Fibroblast of upper back skin (primary cell): ENCODE measurements around the gene TXN.
"Not testable (repeated sequence)": the region's sequence is repeated elsewhere in the genome, so short reads cannot be mapped to it uniquely, and the experiment has no call there.

Source experiments
- DNase-seq: peaks from one replicate; pipeline ENCODE4 v3.0.0-alpha.2; 2013

The TXN gene

DNA sequence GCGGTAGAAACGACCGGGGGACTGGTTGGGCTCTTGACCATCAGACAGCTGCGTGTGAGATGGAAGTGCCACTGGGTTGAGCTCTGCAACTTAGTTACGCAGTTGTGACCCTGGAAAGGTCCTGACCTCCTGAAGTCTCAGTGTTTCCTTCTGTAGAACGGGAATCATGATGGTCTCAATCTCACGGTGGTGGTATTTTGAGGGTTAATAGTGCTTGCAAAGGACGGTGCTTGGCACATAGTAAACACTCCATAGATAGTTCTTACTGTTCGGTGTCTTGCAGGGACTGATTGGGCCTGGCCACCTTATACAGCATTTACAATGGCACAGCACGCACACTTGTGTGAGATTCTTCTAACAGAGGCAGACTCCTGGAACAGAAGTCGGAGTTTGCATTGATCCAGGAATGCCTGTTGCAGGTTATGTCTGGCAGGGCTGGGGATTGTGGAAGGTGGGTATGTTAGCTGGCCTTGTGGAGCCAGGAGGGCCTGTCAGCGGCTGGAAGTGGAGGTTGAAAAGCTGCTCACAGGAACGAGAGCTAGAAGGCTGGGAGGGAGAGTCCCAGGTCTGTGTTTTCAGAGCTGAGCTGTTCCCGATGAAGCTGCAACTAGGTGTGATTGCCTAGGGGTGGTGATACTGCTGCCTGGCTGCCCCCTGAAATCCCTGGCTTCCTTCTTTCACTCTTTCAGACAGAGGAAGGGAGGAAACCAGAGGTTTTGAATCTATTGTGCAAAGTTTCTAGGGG, 962 bp upstream of the TXN start:
- no peak for DNase-seq

DNA sequence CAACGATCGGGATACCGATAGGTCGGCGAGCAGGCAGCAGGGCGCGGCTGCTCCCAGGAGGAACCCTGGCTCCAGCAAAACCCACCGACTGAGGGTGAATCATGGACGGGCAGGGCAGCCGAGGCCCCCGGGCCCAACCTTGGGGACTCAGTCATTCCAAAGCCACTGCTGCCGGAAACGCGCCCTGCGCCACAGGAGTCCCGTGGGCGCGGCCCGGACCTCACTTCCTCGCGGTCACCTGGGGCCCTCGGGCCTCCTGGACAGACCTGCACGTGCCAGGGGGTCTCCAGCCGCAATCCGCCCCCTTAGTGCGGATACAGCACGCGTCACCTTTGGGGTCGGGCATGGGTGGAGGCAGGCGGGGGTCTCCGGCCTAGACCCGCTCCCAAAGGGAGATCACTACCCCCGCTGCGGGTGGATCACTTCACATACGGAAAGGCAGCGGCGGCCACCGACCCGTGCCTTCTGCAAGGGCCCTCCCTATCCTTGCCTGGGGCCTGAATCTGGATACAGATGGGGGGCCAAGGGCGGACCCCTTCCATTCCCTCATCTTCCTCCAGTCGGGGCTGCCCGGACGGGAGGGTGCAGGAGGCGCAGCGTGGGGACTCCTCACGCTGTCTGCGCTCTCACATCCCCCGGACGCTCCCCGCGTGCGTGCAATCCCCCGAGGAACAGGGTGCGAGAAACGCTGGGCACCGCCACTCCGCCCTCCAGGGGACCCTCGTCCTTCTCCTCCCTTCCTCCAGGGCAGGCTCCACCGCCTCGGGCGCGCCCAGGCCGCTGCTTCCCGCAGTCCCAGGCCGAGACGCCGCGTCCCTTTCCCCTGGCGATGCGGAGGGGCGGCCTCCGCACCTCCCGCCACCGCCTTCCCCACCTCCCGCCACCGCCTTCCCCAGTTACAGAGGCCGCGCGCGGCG, 586 bp downstream of the TXN start:
- peak; percentile 31 for DNase-seq

DNA sequence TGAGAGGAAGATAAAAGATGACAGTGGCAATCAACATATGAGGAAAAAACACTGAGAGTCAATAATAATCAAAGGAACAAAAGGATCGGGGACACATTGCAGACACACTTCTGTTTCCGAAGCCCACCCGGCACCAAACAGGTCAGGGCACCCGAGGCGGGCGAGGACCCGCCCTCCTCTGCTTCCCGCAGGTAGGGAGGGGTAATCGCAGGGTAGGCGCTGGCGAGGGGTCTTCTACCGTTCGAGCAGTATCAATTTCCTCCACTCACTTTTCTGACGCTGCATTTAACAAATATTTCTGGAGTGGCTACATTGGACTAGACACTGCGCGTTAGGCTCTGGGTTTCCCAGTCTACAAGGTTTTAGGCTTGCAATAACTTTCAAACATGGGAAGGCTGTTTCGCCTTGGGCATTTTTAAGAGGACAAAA, 1.3 kb downstream of the TXN start:
- no peak for DNase-seq

DNA sequence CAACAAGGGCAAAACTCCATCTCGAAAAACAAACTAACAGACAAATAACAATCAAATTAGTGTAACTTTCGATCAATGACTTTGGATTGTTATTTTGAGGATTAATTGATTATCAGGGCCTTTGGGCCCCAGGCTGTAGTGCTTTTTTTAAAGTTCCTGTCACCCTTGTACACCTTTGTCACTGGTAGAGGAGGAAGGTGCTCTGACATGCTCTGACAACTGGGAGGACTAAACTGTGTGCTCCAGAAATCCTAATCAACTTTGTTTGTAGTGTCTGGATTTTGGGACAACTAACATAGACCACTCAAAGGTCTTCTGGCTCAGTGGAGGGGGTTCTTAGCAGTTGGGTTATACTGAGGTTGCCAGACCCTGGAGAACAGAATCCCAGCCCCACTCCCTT, 1.8 kb downstream of the TXN start:
- DNase-seq = no peak

DNA sequence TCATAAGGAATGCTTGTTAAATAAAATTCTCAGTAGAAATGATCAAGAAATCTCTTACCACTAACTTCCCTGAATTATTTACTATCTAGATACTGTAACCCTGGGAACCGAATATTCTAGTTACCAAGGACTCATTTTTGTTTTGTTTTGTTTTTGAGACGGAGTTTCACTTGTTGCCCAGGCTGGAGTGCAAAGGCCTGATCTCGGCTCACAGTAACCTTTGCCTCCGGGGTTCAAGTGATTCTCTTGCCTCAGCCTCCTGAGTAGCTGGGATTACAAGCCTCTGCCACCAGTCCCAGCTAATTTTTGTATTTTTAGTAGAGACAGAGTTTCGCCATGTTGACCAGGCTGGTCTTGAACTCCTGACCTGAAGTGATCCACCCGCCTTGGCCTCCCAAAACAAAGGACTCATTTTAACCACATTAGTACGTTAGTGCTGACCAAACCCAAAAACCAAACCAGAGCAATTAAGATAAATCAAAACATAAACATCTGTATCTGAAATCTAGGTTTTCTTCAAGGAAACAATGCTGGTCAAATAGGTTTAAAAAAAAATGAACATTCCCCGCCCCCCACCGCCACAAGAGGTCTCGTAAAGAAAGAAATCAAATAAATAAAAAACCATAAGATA, 3.7 kb downstream of the TXN start:
- no peak for DNase-seq

DNA sequence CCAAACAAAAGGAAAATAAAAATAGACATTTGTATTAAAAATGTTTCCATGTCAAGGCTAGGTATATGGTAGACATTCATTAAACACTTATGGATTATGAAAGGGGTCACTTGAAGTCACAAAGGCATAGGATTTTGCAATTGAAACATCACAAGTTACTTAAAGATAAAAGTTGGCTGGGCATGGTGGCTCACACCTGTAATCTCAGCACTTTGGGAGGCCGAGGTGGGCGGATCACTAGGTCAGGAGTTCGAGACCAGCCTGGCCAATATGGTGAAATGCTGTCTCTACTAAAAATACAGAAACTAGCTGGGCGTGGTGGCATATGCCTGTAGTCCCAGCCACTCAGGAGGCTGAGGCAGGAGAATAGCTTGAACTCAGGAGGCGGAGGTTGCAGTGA, 4.5 kb downstream of the TXN start:
- DNase-seq = not testable (repeated sequence)

DNA sequence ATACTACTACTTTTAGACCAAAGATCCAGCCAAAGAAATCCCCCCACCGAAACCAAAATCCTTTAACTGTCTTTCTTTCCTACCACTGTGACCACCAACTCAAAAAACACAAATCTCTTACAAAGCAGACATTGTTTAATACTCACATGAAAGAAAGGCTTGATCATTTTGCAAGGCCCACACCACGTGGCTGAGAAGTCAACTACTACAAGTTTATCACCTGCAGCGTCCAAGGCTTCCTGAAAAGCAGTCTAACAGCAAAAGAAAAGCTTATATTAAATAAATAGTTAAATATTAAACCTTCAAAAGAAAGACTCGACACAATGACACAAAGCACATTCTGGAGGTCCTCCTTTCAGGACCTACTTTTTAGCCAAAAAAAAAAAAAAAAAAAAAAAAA, 5.1 kb downstream of the TXN start:
- DNase-seq = no peak

DNA sequence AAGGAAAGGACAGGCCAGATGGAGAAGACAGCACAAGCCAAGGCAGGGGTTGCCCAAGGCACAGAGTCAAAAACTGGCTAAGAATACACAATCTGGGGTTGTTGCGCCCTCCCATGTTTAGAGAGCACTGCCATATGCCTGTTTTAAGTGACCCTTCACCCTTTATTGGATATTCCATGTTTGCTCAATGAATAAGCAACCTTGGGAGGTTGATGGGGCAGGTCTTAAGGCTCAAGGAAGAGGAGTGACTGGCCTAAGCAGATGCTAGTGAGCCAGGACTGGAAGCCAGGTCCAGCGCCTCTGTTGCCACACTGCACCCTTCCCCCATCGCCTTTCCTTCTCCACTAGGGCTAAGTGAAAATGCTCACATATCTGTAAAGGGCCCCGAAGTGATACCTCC, 6.7 kb downstream of the TXN start:
- DNase-seq = no peak

DNA sequence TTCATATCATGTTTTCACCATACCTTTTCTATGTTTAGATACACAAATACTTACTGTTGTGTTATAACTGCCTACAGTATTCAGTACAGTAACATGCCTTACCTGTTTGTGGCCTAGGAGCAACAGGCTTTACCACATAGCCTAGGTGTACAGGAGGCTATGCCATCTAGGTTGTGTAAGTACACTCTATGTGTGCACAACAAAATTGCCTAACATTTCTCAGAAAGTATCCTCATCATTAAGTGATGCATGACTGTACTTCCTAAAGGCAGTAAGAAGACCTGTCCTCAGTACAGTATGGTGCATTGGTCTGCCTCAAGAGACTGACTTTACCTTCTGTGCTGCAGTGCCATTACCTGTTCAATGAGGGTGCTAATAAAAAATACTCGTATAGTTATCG, 7.9 kb downstream of the TXN start:
- no peak for DNase-seq

DNA sequence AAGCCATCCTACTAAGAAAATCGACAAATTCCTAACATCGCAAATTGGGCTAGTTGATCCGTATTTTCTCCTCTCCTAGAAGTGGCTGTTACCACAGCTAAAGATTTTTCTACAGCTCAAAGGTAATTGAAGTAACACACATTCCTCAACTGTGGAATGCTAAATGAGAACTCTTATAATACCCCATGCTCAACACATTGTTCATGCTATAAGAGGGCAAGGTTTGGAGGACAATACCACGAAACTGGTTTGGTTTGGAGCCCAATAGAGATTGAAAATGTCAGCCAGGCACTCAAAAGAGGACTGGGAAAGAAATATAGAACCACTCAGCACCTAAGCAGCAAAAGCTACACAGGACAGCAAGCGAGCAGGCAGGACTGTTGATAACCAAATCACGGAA, 10.1 kb downstream of the TXN start:
- no peak for DNase-seq

DNA sequence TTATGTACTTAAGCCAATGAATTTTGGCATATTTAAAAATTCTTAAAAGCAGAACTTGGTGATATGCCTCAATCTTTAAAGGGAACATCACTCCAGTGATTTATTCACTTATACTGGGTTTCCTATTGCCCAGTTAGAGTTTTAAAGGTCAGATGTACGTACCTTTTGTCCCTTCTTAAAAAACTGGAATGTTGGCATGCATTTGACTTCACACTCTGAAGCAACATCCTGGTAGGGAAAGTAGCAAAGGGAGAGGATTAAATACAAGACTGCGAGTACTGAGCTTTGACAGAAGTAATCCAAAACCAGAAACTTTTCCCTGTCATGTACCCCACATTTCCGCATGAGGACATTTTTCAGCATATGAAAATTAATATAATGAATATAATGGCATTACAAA, 11.7 kb downstream of the TXN start:
- DNase-seq = no peak

DNA sequence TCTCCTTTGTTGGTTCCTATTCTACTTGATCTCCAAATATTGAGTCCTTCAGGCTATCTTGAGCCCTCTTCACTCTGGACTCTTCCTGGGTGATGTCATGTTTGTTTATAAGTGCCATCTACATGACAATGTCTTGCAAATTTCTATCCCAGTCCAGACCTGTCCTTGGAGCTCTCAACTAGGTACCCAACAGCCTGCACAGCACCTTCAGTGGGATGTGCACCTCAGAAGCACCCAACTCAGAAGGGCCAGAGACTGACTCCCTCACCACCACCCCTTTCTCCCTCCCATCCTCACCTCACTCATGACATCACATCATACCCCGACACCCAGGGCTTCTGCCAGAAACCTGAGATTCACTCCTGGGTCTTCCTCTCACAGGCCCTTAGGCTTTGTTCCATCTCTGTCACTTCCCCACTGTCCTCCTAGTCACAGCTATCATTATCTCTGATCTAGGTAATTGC, 14.4 kb downstream of the TXN start:
- DNase-seq = no peak

DNA sequence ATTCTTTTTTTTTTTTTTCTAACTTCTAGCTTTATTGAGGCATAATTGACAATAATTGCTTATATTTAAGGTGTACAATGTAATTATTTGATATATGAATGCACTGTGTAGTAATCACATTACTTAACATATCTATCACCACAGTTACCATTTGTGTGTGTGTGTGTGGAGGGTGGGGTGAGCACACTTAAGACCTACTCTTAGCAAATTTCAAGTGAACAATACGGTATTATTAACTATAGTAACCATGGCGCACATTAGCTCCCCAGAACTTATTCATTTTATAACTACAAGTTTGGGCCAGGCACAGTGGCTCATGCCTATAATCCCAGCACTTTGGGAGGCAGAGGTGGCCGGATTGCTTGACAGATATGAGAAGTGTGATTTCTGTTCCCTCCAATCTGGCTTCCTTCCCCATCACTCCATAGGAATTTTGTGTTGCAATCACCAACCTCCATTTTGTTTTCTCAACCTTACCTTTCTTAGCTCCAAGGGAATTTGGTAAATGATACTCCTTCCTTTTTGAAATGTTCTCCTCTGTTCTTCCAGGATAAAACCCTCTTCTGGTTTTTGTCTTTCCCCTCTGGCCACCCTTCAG, 14.9 kb downstream of the TXN start:
- peak; percentile 28 for DNase-seq

DNA sequence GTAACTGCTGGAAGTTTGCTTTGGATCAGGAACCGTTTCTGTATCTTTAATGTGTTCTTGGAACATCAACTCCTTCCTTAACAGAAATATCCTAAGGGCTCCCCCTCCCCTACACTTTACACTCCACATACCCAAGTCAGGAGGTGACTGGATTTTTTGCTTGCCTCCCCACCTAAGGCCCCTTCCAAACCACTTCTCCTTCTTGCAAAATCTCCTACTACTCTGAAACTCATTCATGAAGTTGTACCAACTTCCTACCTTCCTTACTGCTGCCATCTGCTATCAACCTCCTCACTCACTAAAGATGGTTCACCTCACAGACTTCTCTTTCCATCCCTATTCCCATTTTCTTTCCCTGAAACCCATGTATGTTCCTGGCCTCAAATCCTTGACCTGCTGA, 16.1 kb downstream of the TXN start:
- no peak for DNase-seq

DNA sequence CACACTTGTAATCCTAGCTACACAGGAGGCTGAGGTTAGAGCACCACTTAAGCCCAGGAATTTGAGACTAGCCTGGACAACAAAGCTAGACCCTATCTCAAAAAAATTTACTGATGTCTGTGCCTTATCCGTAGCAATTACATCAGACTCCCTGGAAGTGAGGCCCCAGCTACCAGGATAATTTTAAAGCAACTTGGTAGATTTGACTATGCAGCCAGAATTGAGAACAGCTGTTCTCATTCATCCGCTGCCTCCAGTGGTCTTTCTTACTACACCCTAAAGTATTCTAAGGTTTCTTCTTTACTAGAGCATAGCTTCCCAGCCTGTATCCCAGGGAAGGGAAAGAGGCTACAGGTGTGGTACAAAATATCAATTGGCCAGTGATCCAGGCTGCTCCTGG, 28.0 kb downstream of the TXN start:
- no peak for DNase-seq

DNA sequence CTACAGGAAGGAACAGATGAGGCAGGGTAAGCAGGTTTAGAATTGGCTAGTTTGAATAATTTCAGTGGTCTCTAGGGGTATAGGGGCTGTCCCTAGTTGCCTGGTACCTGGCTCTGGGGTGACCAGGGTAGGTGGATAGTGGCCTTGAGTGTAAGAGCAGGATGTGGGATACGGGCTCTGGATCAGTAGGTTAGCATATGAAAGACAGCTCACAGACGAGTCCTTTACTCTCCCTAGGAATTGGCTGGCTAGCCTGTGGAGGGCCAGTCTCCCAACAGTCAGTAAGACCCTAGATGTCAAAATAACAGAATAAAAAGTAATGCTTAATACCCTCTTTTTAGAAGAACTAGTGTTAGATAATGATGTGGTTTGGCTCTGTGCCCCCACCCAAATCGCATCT, 31.7 kb downstream of the TXN start:
- DNase-seq = no peak

DNA sequence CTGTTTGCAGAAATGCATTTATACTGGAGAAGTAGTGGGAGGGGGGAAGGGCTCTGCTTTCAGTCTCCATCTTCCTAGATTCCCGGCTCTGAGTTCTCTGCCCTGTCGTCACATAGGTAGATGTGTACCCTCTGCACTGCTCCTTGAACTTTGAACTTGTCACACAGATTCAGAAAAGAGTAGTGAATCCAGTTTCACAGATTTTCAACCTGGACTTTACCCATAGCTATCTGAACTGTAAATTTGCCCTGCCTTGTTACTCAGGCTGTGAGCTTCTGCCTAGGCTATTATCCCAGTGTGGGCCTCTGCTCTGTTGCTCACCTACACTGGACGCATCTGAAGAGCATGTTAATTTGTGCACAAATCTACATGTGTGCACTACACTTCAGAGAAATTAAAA, 35.5 kb downstream of the TXN start:
- DNase-seq = no peak

DNA sequence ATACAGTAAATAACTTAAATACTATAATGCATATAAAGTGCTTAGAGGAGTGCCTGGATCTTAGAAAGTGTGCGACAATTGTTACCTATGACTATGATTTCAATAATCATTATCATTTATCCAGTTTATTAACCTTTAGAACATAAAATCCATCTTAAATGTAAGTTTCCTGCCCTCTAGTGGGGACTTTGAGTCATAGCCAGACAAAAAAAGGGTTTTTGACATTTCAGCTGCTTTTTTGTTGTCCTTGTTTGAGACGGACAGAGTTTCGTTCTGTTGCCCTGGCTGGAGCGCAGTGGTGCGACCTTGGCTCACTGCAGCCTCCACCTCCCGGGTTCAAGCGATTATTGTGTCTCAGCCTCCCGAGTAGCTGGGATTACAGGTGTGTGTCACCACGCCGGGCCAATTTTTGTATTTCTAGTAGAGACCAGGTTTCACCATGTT, 38.6 kb downstream of the TXN start:
- peak; percentile 49 for DNase-seq

DNA sequence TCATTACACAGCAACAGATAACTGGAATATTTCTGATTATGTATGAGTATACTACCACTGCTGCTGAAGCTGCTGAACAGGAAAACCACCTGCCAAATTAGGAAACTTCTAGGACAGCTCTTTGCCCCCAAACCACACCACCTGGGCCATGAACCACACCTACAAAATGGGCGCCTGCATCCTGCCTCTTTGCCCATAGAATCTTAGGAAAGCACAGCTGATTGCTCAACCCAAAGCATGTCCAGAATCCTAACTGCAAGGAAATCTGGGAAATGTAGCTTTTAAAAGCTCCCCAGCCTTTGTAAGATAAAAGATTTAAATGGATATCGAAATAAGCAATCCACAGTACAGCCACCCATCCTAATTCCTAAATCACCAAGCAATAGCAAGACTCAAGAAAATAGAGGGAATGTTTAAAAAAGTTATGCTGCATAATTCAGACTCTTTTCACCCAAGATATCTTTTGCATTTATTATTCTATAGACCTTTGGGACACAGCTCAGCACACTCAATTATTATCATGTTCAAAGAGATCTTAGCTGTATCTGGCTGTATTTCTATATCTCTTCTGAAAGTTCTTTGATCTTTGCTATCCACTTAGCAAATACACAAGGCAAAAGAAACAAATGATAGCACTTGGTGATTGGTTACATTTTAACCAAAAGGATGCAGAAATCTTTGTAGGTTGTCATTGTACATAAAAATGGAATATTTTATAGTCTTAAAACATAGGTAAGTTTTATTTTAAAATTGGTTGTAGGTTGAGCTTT, 41.5 kb downstream of the TXN start:
- no peak for DNase-seq

DNA sequence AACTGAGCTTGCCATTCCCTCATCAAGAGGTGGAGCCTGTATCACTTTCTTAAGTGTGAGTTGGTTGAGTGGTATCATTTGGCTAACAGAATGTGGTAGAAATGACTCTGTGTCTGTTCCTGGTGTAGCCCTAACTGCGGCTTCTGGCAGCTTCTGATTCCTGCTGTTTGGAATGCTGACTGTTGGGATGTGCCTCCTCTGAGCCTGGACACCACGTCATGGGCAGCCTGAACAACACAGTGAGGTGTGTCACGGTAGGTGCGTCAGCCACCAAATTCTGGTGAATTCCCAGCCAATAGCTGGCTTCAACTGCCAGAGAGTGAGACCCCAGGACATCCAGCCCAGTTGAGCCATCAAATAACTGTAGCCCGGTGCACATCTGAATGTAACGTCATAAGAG, 42.2 kb downstream of the TXN start:
- peak; percentile 49 for DNase-seq

DNA sequence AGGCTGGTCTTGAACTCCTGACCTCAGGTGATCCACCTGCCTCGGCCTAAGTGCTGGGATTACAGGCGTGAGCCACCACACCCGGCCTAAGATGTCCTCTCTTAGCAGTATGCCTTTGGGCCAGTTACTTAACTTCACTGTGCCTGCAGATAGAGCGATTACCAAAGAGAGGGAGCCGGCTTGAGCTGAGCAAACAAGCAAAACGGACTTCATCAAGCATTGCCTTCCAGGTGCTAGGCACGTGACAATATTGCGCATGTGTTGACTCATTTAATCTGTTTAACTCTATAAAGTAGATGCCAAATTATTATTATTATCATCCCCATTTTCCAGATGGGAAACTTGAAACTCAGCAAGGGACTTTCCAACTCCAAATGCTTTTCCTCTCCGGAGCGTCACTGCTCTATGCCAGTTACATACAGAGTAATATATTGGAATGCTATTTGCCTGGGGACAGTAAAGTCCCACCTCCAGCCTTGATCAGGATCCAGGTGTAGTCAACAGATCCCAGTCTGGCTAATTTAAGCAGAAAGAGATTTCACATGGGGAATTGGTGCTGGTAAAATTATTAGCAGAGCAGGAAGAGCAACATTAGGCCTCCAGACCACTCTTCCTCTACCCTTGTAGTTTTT, 42.8 kb downstream of the TXN start:
- DNase-seq = no peak

DNA sequence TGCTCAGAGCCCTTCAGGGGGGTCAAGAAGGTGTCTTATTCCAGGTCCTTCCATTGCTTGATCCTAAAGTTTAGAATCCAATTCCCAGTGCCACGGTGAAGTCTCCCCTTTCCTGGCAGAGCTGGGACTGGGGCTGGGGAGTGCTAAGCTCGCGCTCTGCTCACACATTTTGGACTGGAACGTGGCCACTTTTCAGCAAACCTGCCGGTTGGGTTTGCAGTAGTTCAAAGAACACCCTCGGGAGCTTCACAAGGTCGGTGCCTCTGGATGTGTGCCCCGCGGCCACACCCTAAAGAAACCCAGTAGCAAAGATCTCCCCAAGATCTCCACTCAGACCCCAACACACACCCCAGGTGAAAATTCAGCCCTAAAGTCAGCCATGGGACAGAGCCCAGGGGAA, 48.3 kb downstream of the TXN start, which contains the start of gene C9orf152:
TSS of gene C9orf152 (minus strand) at position 129 of the 400 bp plus-strand sequence. CDS start 580 bp downstream, outside the sequence.
- DNase-seq = no peak
